Uterus (tissue), 4 donors: ENCODE measurements around the gene RIMS4. TPM values are rescaled to one million over a fixed set of nuclear protein-coding genes. Genes with fewer than 3 reads are reported as not detected.

Source experiments
- DNase-seq, 2 donors: peaks; one replicate each; pipeline ENCODE4 v3.0.0-alpha.2; 2019 to 2020
- H3K27ac ChIP-seq, 2 donors: fragments of 200-600 bp; sonication (generic); 1 replicate in 1 of 2; 2 replicates in 1 of 2; pipeline ENCODE4 v1.5.1; 2016 to 2018
- H3K27me3 ChIP-seq, 2 donors: fragments of 200-600 bp; sonication (generic); one replicate each; pipeline ENCODE4 v1.5.1; 2018 to 2019; ENCODE audit warnings: control low read depth in 1 of 2
- H3K36me3 ChIP-seq, 2 donors: fragments of 200-600 bp; sonication (generic); one replicate each; pipeline ENCODE4 v1.5.1; 2019; ENCODE audit warnings: control low read depth in 1 of 2
- H3K4me1 ChIP-seq, 2 donors: fragments of 200-600 bp; sonication (generic); one replicate each; pipeline ENCODE4 v1.5.1; 2018 to 2019; ENCODE audit warnings: control low read depth in 1 of 2
- H3K4me3 ChIP-seq, 2 donors: fragments of 200-600 bp; sonication (generic); 1 replicate in 1 of 2; 2 replicates in 1 of 2; pipeline ENCODE4 v1.5.1; 2018 to 2019; ENCODE audit warnings: mild to moderate bottlenecking in 1 of 2
- H3K9me3 ChIP-seq, 2 donors: fragments of 200-600 bp; sonication (generic); one replicate each; pipeline ENCODE4 v1.5.1; 2019; ENCODE audit warnings: control low read depth in 1 of 2
- CTCF ChIP-seq, 4 experiments: fragments of 200-600 bp in 2 of 4; fragments of 450-650 bp in 2 of 4; sonication (generic) in 2 of 4; IDR thresholded peaks; one replicate each; pipeline ENCODE4 v1.5.1; 2016 to 2019; ENCODE audit warnings: antibody characterized with exemption in 4 of 4, mild to moderate bottlenecking in 2 of 4, moderate library complexity in 1 of 4
- POLR2A ChIP-seq, 2 donors: fragments of 450-650 bp; IDR thresholded peaks; one replicate each; pipeline ENCODE4 v1.6.1; 2016; ENCODE audit warnings: antibody characterized with exemption in 2 of 2, mild to moderate bottlenecking in 1 of 2, moderate library complexity in 1 of 2
- intact Hi-C: fragments of 100-400 bp; cut with DNase I; formaldehyde crosslinking; loops from one replicate; pipeline ENCODE4 v1.15.1; 2023; ENCODE audit warnings: low total_unique reads
- total RNA-seq, 4 donors: library from RNA; depleted of rRNA in 3 of 4; stranded (reverse); fragments of >200 nt in 3 of 4; gene quantifications; one replicate each; pipeline versions ENCODE4 v1.1.0 to v1.2.4, GENCODE V29; 2014 to 2023
- donor health status: DM: yes; HTN: yes; CAD: no.

Gene RIMS4
- total RNA-seq, 4 donors from 2014 or later, result 0.26 to 5.3 (median 0.61) TPM

DNA sequence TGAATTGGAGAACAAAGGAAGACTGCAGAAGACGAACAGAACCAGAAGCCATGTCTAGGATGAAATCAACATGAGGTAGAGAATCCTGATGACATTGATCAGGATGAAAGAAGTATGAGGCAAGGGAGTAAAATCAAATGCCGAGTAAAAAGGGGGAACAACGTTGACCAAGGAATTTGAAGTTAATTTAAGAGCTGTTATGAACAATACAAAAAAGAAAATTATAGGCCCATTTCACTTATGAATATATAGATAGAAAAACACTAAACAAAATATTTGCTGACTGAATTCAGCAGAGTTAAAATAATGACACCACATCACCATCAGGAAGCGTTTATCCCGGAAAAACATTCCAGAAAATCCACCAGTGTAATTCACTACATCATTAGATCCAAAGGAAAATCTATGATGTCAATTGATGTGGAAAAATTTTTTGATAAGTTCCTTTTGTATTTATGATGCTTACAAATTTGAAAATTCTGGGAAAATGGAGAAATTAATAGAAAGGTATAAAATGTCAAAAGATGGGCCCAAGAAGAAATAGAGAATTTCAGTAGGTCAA is 103.2 kb downstream of the RIMS4 start:
- Histone ChIP-seq H3K4me1 (peaks cover 0 to 20% of the 10 kb centered on the region in 2 donors), H3K27me3 (no peaks in the 10 kb centered on the region), H3K36me3 (no peaks in the 10 kb centered on the region), H3K4me3 (no peak overlapping the region), H3K9me3 (no peaks in the 10 kb centered on the region), H3K27ac (peak overlapping the region; percentile 81 to 85)
- no peak for DNase-seq
- TF ChIP-seq CTCF (IDR thresholded peaks at IDR 0.05) (no peak), POLR2A (IDR thresholded peaks at IDR 0.05) (no peak)
- intact Hi-C loops, result no loop called here

GRCh38 chr20:44706301-44707017 is 103.9 kb downstream of the RIMS4 start:
- no peaks in the 10 kb centered on the region for H3K27me3 ChIP-seq
- DNase-seq, result peak; percentile 56 to 60
- peaks cover 0 to 27% of the 10 kb centered on the region in 2 donors for H3K4me1 ChIP-seq
- H3K9me3 ChIP-seq, result no peaks in the 10 kb centered on the region
- no peak overlapping the region for H3K4me3 ChIP-seq
- intact Hi-C loops, result no loop called here
- TF ChIP-seq CTCF (IDR thresholded peaks at IDR 0.05), result no peak
- no peak for TF ChIP-seq POLR2A (IDR thresholded peaks at IDR 0.05)
- H3K27ac ChIP-seq, result peak overlapping the region; percentile 81 to 85
- H3K36me3 ChIP-seq, result no peaks in the 10 kb centered on the region

DNA sequence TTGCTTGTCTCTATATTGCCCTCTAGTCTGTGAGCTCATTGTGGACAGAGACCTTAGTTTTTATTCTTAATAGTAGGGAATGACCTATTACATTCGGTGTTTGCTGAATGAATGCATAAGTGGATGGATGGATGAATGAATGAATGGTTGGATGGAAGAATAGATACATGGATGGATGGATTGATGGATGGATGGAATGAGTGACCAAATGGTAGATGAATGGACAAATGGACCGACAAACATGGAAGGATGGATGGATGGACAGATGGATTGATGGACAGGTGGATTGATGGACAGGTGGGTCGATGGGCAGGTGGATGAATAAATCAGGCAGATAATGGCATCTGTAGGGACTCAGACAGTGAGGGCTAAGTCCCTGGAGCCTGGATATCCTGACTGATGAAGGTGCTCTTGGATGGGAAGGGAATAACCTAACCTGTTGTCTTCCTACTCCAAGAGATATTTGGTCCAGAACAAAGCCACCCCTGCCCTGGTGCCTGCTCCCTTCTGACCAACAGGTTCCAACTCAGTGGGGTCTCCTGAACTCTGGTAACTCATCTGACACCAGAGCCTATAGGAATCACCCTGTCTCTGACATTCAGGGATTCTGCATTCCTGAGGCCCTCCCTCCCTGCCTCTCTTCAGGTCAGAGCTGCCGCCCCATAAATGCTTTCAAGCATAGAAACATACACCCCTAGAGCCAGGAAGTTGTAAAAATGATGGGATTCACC is 104.8 kb downstream of the RIMS4 start:
- intact Hi-C loops, result no loop called here
- no peaks in the 10 kb centered on the region for H3K27me3 ChIP-seq
- no peaks in the 10 kb centered on the region for H3K36me3 ChIP-seq
- H3K9me3 ChIP-seq, result no peaks in the 10 kb centered on the region
- no peak overlapping the region for H3K4me3 ChIP-seq
- TF ChIP-seq CTCF (IDR thresholded peaks at IDR 0.05) (no peak), POLR2A (IDR thresholded peaks at IDR 0.05) (no peak)
- H3K4me1 ChIP-seq, result peaks cover 0 to 31% of the 10 kb centered on the region in 2 donors
- H3K27ac ChIP-seq, result peak overlapping the region; percentile 83 to 85
- DNase-seq, result no peak

DNA sequence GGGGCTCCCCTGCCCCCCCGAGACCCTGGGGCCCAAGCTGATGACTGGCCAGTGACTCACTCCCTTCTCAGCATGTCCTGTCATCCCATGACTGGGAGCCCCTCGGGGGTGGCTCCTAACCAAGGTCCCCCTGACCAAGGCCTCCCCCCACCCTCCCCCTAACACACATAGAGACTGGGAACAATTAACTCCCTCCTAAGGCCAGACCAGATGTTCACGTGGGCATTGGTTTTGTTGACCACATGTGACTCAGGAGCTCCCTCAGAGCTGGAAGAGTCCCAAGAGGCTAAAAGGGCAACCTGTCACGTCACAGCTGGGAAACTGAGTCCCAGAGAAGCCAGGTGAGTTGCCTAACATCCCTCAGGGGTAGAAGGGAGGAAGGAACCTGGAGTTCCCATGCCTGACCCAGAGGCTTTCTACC is 105.8 kb downstream of the RIMS4 start:
- no peak for DNase-seq
- no peak overlapping the region for H3K4me3 ChIP-seq
- TF ChIP-seq POLR2A (IDR thresholded peaks at IDR 0.05) (no peak), CTCF (IDR thresholded peaks at IDR 0.05) (no peak)
- H3K36me3 ChIP-seq, result no peaks in the 10 kb centered on the region
- peaks cover 0 to 31% of the 10 kb centered on the region in 2 donors for H3K4me1 ChIP-seq
- intact Hi-C loops, result no loop called here
- H3K9me3 ChIP-seq, result no peaks in the 10 kb centered on the region
- H3K27ac ChIP-seq, result peak overlapping the region; percentile 83 to 85
- H3K27me3 ChIP-seq, result no peaks in the 10 kb centered on the region
